Posterior cingulate gyrus (tissue), 11 donors: ENCODE measurements around the gene MCF2L.

Experiments
- DNase-seq, 10 donors: peaks; one replicate each; pipeline versions ENCODE4 v3.0.0 to v3.0.0-alpha.2; 2020 to 2021; ENCODE audit warnings: mixed read lengths in 3 of 10
- intact Hi-C: fragments of 100-400 bp; cut with DNase I; formaldehyde crosslinking; loops from one replicate; pipeline ENCODE4 v1.15.1; 2023

The MCF2L gene

GRCh38 chr13:113113846-113114271, 144.8 kb downstream of the MCF2L start:
- DNase-seq, result peak in 4 of 10 donors; percentile 5 to 79 (median 66)
- intact Hi-C loops, result no loop called here

- peak in 4 of 10 donors; percentile 2 to 57 (median 44) for DNase-seq
- intact Hi-C loops, result no loop called here
Observed at GRCh38 chr13:113114511-113115362, 145.7 kb downstream of the MCF2L start.

GRCh38 chr13:113115363-113116205, 146.6 kb downstream of the MCF2L start:
- DNase-seq, result peak in 4 of 10 donors; percentile 13 to 72 (median 52)
- intact Hi-C loops, result no loop called here

GRCh38 chr13:113116206-113116800, 147.3 kb downstream of the MCF2L start:
- DNase-seq, result peak in 2 of 10 donors; percentile 72 to 73
- intact Hi-C loops, result no loop called here

GRCh38 chr13:113116871-113117271, 147.9 kb downstream of the MCF2L start:
- DNase-seq, result peak in 4 of 10 donors; percentile 2 to 45 (median 31)
- intact Hi-C loops, result no loop called here

- intact Hi-C loops, result no loop called here
- peak in 4 of 10 donors; percentile 3 to 64 (median 46) for DNase-seq
Observed at GRCh38 chr13:113117335-113117872, 148.4 kb downstream of the MCF2L start.

- intact Hi-C loops, result no loop called here
- peak in 2 of 10 donors; percentile 33 to 66 for DNase-seq
Observed at GRCh38 chr13:113117911-113118260, 148.9 kb downstream of the MCF2L start.

- peak in 3 of 10 donors; percentile 52 to 79 (median 78) for DNase-seq
Observed at GRCh38 chr13:113118261-113119021, 149.4 kb downstream of the MCF2L start.

GRCh38 chr13:113119166-113119821, 150.3 kb downstream of the MCF2L start:
- intact Hi-C loops, result no loop called here

More at GRCh38 chr13:113118261-113119021, 149.4 kb downstream of the MCF2L start:
- intact Hi-C loops, result no loop called here

GRCh38 chr13:113119822-113120189, 150.8 kb downstream of the MCF2L start:
- intact Hi-C loops, result no loop called here
- DNase-seq, result peak in 4 of 10 donors; percentile 12 to 74 (median 37)

More at GRCh38 chr13:113119166-113119821, 150.3 kb downstream of the MCF2L start:
- DNase-seq, result peak in 3 of 10 donors; percentile 16 to 49 (median 21)

GRCh38 chr13:113120300-113121182, 151.5 kb downstream of the MCF2L start:
- DNase-seq, result peak in 4 of 10 donors; percentile 6 to 74 (median 52)
- intact Hi-C loops, result no loop called here

- intact Hi-C loops, result no loop called here
- peak in 4 of 10 donors; percentile 5 to 78 (median 62) for DNase-seq
Observed at GRCh38 chr13:113121183-113121927, 152.3 kb downstream of the MCF2L start.

- intact Hi-C loops, result no loop called here
- DNase-seq, result peak in 4 of 10 donors; percentile 9 to 66 (median 46)
Observed at GRCh38 chr13:113121928-113122471, 153.0 kb downstream of the MCF2L start.

- intact Hi-C loops, result no loop called here
- peak in 4 of 10 donors; percentile 6 to 82 (median 69) for DNase-seq
Observed at GRCh38 chr13:113122550-113123225, 153.7 kb downstream of the MCF2L start, which contains the start of gene F10. TSS of gene F10 (plus strand) at chr13:113122799. CDS start at chr13:113122856, 57 bp downstream.

GRCh38 chr13:113123226-113124201, 154.5 kb downstream of the MCF2L start:
- DNase-seq, result peak in 3 of 10 donors; percentile 14 to 76 (median 40)
- intact Hi-C loops, result no loop called here
